Measurements from ENCODE around the gene SH2D3C.

SH2D3C gene

DNA sequence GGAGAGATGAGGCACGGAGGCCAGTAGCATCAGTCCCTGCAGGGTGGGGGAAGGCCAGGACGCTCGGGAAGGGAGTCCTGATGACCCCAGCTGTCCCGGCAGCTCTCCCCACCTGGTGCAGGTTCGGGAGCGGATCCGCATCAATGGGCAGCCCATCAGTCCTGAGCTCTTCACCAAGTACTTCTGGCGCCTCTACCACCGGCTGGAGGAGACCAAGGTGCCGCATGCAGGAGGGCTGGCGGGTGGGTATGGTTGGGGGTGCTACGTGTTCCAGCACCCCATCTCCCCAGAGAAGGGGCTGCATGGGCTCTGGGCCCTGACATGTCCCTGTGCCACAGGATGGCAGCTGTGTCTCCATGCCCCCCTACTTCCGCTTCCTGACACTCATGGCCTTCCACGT lies 28.4 kb upstream of the SH2D3C start:
- Histone ChIP-seq H3K4me1 (ENCODE audit: control insufficient read depth, low read length) (peaks cover 23% of the 10 kb centered on the region), H3K4me2 (ENCODE audit: low read length) (no peak overlapping the region), H3K36me3 (ENCODE audit: control insufficient read depth, low read length) (peaks cover 56% of the 10 kb centered on the region)

DNA sequence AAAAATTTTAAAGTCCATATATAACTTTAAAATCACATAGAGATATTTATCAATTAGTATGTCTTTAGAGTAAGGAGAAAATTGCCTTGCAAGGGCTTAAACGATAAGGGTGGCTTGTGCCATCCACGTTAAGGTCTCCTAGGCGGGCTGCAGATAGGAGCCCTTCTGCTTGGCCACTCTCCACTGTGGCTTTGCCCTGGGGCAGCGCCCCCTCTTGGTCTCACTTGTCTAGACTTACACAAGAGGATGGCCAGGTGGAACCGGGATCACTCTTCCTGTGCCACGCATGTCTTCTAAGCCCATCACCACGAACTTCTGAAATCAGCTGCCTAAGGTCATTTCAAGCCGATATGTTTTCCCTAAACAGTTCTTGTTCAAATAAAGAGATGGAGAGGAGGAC lies 27.2 kb upstream of the SH2D3C start:
- no peak overlapping the region for H3K4me3 ChIP-seq (ENCODE audit: low read length)
- TF ChIP-seq, protein P1, sequence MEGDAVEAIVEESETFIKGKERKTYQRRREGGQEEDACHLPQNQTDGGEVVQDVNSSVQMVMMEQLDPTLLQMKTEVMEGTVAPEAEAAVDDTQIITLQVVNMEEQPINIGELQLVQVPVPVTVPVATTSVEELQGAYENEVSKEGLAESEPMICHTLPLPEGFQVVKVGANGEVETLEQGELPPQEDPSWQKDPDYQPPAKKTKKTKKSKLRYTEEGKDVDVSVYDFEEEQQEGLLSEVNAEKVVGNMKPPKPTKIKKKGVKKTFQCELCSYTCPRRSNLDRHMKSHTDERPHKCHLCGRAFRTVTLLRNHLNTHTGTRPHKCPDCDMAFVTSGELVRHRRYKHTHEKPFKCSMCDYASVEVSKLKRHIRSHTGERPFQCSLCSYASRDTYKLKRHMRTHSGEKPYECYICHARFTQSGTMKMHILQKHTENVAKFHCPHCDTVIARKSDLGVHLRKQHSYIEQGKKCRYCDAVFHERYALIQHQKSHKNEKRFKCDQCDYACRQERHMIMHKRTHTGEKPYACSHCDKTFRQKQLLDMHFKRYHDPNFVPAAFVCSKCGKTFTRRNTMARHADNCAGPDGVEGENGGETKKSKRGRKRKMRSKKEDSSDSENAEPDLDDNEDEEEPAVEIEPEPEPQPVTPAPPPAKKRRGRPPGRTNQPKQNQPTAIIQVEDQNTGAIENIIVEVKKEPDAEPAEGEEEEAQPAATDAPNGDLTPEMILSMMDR (IDR thresholded peaks at IDR 0.05; ENCODE audit: low read depth, low read length, poor library complexity, severe bottlenecking) = peak; percentile 60
- no peak for TF ChIP-seq EZH2phosphoT487 (IDR thresholded peaks at IDR 0.05; ENCODE audit: borderline replicate concordance, low read length)
- H3K27ac ChIP-seq (ENCODE audit: low read depth, low read length) = no peak overlapping the region
- H3K4me2 ChIP-seq (ENCODE audit: low read length) = no peak overlapping the region
- no peaks in the 10 kb centered on the region for H3K27me3 ChIP-seq (ENCODE audit: control insufficient read depth, low read length)
- peaks cover 28% of the 10 kb centered on the region for H3K4me1 ChIP-seq (ENCODE audit: control insufficient read depth, low read length)
- no peaks in the 10 kb centered on the region for H3K9me2 ChIP-seq (replicated peaks; ENCODE audit: control insufficient read depth, low read length)
- peaks cover 36% of the 10 kb centered on the region for H3K79me2 ChIP-seq (ENCODE audit: control insufficient read depth, low read length)
- H4K20me1 ChIP-seq (ENCODE audit: control insufficient read depth, insufficient read depth, low read depth, low read length) = peaks cover 6% of the 10 kb centered on the region; the same call in 1 of the 2 replicates
- 0 out of 2 replicates have a peak, but pooled peaks cover 4% of the 10 kb centered on the region for H3F3A ChIP-seq (ENCODE audit: control insufficient read depth, insufficient read depth)
- no peaks in the 10 kb centered on the region for H3K9me3 ChIP-seq (ENCODE audit: control insufficient read depth, insufficient read depth, low read length)
- peaks cover 54% of the 10 kb centered on the region for H3K36me3 ChIP-seq (ENCODE audit: control insufficient read depth, low read length)

More for the DNA sequence above, 28.4 kb upstream of the SH2D3C start:
- no peaks in the 10 kb centered on the region for H3K27me3 ChIP-seq (ENCODE audit: control insufficient read depth, low read length)
- H3K9me2 ChIP-seq (replicated peaks; ENCODE audit: control insufficient read depth, low read length) = no peaks in the 10 kb centered on the region
- 0 out of 2 replicates have a peak, but pooled peaks cover 4% of the 10 kb centered on the region for H3F3A ChIP-seq (ENCODE audit: control insufficient read depth, insufficient read depth)
- H3K4me3 ChIP-seq (ENCODE audit: low read length) = no peak overlapping the region
- H4K20me1 ChIP-seq (ENCODE audit: control insufficient read depth, insufficient read depth, low read depth, low read length) = peaks cover 6% of the 10 kb centered on the region; the same call in 1 of the 2 replicates
- no peak overlapping the region for H3K27ac ChIP-seq (ENCODE audit: low read depth, low read length)
- no peaks in the 10 kb centered on the region for H3K9me3 ChIP-seq (ENCODE audit: control insufficient read depth, insufficient read depth, low read length)
- H3K79me2 ChIP-seq (ENCODE audit: control insufficient read depth, low read length) = peaks cover 36% of the 10 kb centered on the region
- TF ChIP-seq EZH2phosphoT487 (IDR thresholded peaks at IDR 0.05; ENCODE audit: borderline replicate concordance, low read length) = no peak
- TF ChIP-seq, protein P1 (IDR thresholded peaks at IDR 0.05; ENCODE audit: low read depth, low read length, poor library complexity, severe bottlenecking) = no peak

DNA sequence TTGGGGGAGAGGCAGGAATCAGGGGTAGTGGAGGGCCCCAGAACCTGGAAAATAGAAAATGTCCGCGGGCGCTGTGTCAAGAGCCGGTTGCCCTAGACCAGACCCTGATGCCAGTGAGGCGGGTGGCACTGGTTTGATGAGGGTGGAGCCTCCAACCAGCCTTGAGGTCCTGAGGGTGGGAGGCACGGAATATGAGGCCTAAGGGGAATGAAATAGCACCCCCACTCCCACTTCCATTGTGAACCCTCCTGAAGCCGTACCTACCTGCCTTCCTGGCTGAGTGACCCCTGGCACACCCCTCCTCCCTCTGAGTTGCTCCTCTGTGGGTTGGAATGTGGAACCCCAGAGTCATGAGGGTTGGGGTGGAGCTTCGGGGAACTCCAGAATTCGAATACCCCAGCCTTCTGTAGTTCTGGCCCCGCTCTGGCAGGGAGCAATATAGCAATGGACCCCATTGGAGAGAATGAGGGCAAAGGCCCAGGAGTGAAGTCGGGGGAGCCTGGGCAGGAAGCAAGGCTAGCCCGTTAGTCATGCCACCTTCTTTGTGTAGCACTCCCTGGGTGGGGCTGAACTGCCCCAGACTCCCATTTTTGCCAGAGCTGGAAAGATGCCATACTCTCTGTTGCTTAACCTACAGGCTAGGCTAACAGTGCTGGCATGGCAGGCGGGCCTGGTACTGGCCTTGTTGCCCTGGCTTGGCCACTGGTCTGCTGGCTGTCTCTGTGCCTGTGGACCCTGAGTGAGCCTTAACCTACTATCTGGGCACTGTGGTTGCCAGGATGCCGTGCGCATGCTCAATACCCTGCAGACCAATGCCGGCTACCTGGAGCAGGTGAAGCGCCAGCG lies 25.3 kb upstream of the SH2D3C start:
- H4K20me1 ChIP-seq (ENCODE audit: control insufficient read depth, insufficient read depth, low read depth, low read length) = peaks cover 6% of the 10 kb centered on the region; the same call in 1 of the 2 replicates
- TF ChIP-seq, protein P1 (IDR thresholded peaks at IDR 0.05; ENCODE audit: low read depth, low read length, poor library complexity, severe bottlenecking) = no peak
- no peak for TF ChIP-seq EZH2phosphoT487 (IDR thresholded peaks at IDR 0.05; ENCODE audit: borderline replicate concordance, low read length)
- peak overlapping the region; percentile 65 for H3K27ac ChIP-seq (ENCODE audit: low read depth, low read length)
- H3K27me3 ChIP-seq (ENCODE audit: control insufficient read depth, low read length) = no peaks in the 10 kb centered on the region
- H3K9me2 ChIP-seq (replicated peaks; ENCODE audit: control insufficient read depth, low read length) = no peaks in the 10 kb centered on the region
- peaks cover 36% of the 10 kb centered on the region for H3K79me2 ChIP-seq (ENCODE audit: control insufficient read depth, low read length)
- H3K9me3 ChIP-seq (ENCODE audit: control insufficient read depth, insufficient read depth, low read length) = no peaks in the 10 kb centered on the region
- peaks cover 24% of the 10 kb centered on the region for H3K4me1 ChIP-seq (ENCODE audit: control insufficient read depth, low read length)
- H3K36me3 ChIP-seq (ENCODE audit: control insufficient read depth, low read length) = peaks cover 37% of the 10 kb centered on the region
- H3F3A ChIP-seq (ENCODE audit: control insufficient read depth, insufficient read depth) = peaks cover 4% of the 10 kb centered on the region; the same call in 1 of the 2 replicates
- peak overlapping the region; percentile 91 for H3K4me3 ChIP-seq (ENCODE audit: low read length)
- H3K4me2 ChIP-seq (ENCODE audit: low read length) = peak overlapping the region; percentile 83

Measured in DOHH2 (cell line).